ENCODE measurements around the gene MCTP1.

GRCh38 chr5:94872526-94872925 is 412.4 kb downstream of the MCTP1 start:
- TF ChIP-seq CTCF (IDR thresholded peaks at IDR 0.05) (no peak), POLR2AphosphoS5 (IDR thresholded peaks at IDR 0.05) (no peak), EP300 (IDR thresholded peaks at IDR 0.05; ENCODE audit: low read depth) (no peak), POLR2A (IDR thresholded peaks at IDR 0.05) (no peak)

Measured in transverse colon (tissue), 4 donors.